Erythroblast (primary cell): ENCODE measurements around the gene GRM5.

ENCODE experiments used
- GATA1 ChIP-seq: IDR thresholded peaks from 2 replicates; pipeline ENCODE4 v1.6.1; 2011; ENCODE audit warnings: low read depth, mild to moderate bottlenecking, control low read depth, low read length, moderate library complexity
- POLR2A ChIP-seq: IDR thresholded peaks from 2 replicates; pipeline ENCODE4 v1.6.1; 2011; ENCODE audit warnings: mild to moderate bottlenecking, low read length

DNA sequence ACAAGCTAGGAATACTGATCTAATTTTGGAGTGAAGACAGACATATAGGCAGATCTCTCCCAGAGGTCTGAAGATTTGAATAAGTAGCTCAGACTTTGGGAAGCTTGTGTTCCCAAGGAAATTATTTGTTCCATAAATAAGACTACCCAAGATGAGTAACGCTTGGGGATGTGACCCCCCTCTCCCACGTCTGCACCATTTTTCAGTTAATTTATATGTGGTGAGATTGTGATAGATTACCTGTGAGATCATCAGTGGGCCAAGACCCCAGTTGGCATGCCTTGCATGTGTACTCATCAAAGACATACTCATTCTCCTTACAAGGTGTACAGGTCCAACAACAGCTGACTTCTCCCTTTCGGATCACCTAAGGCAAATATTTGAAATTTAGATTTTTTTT lies 475.4 kb downstream of the GRM5 start:
- no peak for TF ChIP-seq POLR2A
- no peak for TF ChIP-seq GATA1
